ENCODE measurements around the gene NTM.
A peak's percentile ranks its signal among the peaks of the same experiment; 100 is the strongest.

Gene NTM

GRCh38 chr11:131893103-131893890 is 522.9 kb downstream of the NTM start:
- no peak overlapping the region for H3K27ac ChIP-seq
- no peak for TF ChIP-seq CTCF (IDR thresholded peaks at IDR 0.05)
- no peak for TF ChIP-seq ZFX (IDR thresholded peaks at IDR 0.05; ENCODE audit: borderline replicate concordance)

- TF ChIP-seq ZFX (IDR thresholded peaks at IDR 0.05; ENCODE audit: borderline replicate concordance) (no peak), CTCF (IDR thresholded peaks at IDR 0.05) (no peak)
These were observed 523.6 kb downstream of the NTM start for GRCh38 chr11:131893988-131894387.

GRCh38 chr11:131894615-131895544 is 524.5 kb downstream of the NTM start:
- TF ChIP-seq CTCF (IDR thresholded peaks at IDR 0.05) (no peak), ZFX (IDR thresholded peaks at IDR 0.05; ENCODE audit: borderline replicate concordance) (no peak)
- H3K27ac ChIP-seq, result no peak overlapping the region

More at GRCh38 chr11:131893988-131894387, 523.6 kb downstream of the NTM start:
- no peak overlapping the region for H3K27ac ChIP-seq

GRCh38 chr11:131895865-131896264 is 525.5 kb downstream of the NTM start:
- peak overlapping the region; percentile 95 for H3K27ac ChIP-seq
- TF ChIP-seq ZFX (IDR thresholded peaks at IDR 0.05; ENCODE audit: borderline replicate concordance), result no peak
- TF ChIP-seq CTCF (IDR thresholded peaks at IDR 0.05), result no peak

- TF ChIP-seq ZFX (IDR thresholded peaks at IDR 0.05; ENCODE audit: borderline replicate concordance) (no peak), CTCF (IDR thresholded peaks at IDR 0.05) (no peak)
- peak overlapping the region; percentile 95 for H3K27ac ChIP-seq
These were observed 526.7 kb downstream of the NTM start for GRCh38 chr11:131896978-131897615.

- no peak for TF ChIP-seq CTCF (IDR thresholded peaks at IDR 0.05)
- TF ChIP-seq ZFX (IDR thresholded peaks at IDR 0.05; ENCODE audit: borderline replicate concordance), result no peak
- H3K27ac ChIP-seq, result peak overlapping the region; percentile 95
These were observed 527.5 kb downstream of the NTM start for GRCh38 chr11:131897956-131898355.
